AG10803 (cell line): ENCODE results near the gene MCM6.

ENCODE experiments used
- DNase-seq: peaks from one replicate; pipeline ENCODE4 v3.0.0; 2010; ENCODE audit warnings: low read depth
- H3K4me3 ChIP-seq: 2 replicates; pipeline ENCODE4 v1.5.1; 2011; ENCODE audit warnings: mild to moderate bottlenecking, low read length, control low read depth
- TF ChIP-seq, protein P1 (sequence below): conservative IDR thresholded peaks from 2 replicates; pipeline ENCODE4 v1.5.1; 2011; ENCODE audit warnings: mild to moderate bottlenecking, low read length, control low read depth, inconsistent platforms

The MCM6 gene

GRCh38 chr2:135876066-135876711, at the start of gene MCM6:
Gene MCM6 (minus strand): TSS chr2:135876443. CDS start chr2:135876365, 78 bp downstream.
- H3K4me3 ChIP-seq: peak within 1 kb of the TSS; percentile 78
- peak; percentile 99 for DNase-seq
- TF ChIP-seq, protein P1, sequence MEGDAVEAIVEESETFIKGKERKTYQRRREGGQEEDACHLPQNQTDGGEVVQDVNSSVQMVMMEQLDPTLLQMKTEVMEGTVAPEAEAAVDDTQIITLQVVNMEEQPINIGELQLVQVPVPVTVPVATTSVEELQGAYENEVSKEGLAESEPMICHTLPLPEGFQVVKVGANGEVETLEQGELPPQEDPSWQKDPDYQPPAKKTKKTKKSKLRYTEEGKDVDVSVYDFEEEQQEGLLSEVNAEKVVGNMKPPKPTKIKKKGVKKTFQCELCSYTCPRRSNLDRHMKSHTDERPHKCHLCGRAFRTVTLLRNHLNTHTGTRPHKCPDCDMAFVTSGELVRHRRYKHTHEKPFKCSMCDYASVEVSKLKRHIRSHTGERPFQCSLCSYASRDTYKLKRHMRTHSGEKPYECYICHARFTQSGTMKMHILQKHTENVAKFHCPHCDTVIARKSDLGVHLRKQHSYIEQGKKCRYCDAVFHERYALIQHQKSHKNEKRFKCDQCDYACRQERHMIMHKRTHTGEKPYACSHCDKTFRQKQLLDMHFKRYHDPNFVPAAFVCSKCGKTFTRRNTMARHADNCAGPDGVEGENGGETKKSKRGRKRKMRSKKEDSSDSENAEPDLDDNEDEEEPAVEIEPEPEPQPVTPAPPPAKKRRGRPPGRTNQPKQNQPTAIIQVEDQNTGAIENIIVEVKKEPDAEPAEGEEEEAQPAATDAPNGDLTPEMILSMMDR: no peak

- peak; percentile 15 for DNase-seq
- TF ChIP-seq, protein P1: no peak
- H3K4me3 ChIP-seq: no peak overlapping the region
Measured at GRCh38 chr2:135925571-135925970, 49.3 kb upstream of the MCM6 start.

- no peak overlapping the region for H3K4me3 ChIP-seq
- TF ChIP-seq, protein P1: peak; percentile 48
- peak; percentile 35 for DNase-seq
Measured at GRCh38 chr2:135916207-135916606, 40.0 kb upstream of the MCM6 start.

- H3K4me3 ChIP-seq: no peak overlapping the region
- TF ChIP-seq, protein P1: no peak
- no peak for DNase-seq
Measured at GRCh38 chr2:135914485-135914884, 38.2 kb upstream of the MCM6 start.

DNA sequence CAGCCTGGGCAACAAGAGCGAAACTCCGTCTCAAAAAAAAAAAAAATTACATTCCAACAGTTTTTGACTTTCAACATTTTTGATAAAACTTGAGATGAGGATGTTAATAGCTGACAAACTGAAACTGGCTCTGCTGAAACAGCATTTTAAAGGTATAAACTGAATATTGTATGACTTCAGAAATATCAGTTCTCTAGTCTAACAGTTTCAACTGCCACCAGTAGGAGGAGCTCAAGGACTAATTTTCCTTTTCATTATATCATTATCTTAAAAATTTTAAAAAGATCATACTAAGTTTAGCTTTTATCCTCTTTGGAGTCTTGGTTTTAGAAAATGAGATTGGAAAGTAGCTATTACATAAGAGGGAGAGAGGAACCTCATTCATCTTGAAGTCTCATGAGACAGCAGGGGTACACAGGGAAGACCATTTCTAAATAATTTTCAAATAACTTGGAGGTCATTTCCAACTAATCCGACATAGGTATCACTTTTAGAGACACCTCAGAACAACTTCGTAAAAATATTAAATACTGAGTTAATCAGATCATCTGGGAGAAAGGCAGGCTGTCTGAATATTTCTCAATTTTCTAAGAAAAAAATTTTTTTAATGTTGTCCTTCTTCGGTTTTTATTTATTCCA, 37.6 kb upstream of the MCM6 start:
- no peak overlapping the region for H3K4me3 ChIP-seq
- peak; percentile 48 for DNase-seq
- TF ChIP-seq, protein P1: peak; percentile 82

GRCh38 chr2:135909976-135910375, 33.7 kb upstream of the MCM6 start:
- no peak overlapping the region for H3K4me3 ChIP-seq
- peak; percentile 63 for DNase-seq
- TF ChIP-seq, protein P1: no peak

DNA sequence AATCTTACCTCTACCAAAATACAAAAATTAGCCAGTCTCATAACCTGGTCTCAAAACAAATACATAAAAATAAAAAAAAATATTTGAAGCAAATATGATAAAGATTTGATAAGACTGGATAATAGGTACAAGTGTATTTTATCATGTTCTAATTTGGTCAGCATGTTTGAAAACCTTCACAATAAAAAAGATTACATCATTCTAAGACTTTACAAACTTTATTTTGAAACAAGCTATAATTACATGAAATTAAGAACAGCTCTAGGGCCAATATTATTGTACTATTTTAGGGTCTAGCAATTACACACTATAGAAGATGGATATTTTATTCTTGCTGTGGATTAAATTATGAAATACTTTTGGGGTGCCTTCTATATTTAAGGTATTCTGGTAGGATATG, 29.4 kb upstream of the MCM6 start:
- TF ChIP-seq, protein P1: no peak
- no peak overlapping the region for H3K4me3 ChIP-seq

More for the DNA sequence above, 29.4 kb upstream of the MCM6 start:
- DNase-seq: no peak
